Dedifferentiated amniotic fluid mesenchymal stem cell (primary cell): ENCODE measurements around the gene EIF4A3.
"Not testable (repeated sequence)": the region's sequence is repeated elsewhere in the genome, so short reads cannot be mapped to it uniquely, and the experiment has no call there.

Experiments
- DNase-seq: peaks from one replicate; pipeline ENCODE4 v3.0.0-alpha.2; 2016; ENCODE audit errors: extremely low spot score

Gene EIF4A3

DNA sequence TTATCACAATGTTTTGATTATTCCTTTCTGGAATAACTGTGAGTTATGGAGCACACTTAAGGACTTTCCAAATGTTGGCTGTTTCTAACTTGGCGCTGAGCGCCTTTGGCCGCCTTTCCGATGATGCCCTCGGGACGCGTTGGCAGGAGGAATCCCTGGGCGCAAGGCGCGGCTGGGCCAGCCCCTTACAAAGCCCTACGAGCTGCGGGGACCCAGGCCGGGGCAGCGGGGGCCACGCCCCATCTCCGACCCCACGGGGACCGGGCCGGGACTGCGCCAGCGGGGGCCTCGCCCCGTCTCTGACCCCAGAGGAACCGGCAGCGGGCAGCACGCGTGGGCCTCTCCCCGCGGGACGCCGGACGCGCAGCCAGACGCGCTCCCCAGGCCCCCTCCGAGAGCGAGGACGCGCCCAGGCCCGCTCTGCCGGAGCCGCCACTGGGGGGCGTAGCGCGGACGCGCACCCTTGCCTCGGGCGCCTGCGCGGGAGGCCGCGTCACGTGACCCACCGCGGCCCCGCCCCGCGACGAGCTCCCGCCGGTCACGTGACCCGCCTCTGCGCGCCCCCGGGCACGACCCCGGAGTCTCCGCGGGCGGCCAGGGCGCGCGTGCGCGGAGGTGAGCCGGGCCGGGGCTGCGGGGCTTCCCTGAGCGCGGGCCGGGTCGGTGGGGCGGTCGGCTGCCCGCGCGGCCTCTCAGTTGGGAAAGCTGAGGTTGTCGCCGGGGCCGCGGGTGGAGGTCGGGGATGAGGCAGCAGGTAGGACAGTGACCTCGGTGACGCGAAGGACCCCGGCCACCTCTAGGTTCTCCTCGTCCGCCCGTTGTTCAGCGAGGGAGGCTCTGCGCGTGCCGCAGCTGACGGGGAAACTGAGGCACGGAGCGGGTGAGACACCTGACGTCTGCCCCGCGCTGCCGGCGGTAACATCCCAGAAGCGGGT, 45.6 kb downstream of the EIF4A3 start, which contains the start of gene GAA:
GAA (plus strand) TSS at position 571 of the 935 bp plus-strand sequence. CDS start 3,006 bp downstream, outside the sequence.
- DNase-seq = peak; percentile 54

DNA sequence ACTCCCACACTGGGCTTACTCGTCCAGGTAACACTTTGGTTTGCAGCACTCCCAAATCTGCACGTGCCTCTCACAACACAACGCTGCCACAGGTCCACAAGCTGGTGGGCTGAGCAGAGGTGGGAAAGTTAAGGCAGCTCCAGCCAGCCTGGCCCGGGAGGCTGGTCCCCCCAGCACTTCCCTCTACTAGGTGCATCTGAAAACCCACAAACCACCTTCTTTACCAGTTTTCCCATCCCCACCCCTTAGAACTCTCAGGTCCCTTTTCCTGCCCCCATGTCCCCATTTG, 46.9 kb downstream of the EIF4A3 start:
- DNase-seq = no peak

DNA sequence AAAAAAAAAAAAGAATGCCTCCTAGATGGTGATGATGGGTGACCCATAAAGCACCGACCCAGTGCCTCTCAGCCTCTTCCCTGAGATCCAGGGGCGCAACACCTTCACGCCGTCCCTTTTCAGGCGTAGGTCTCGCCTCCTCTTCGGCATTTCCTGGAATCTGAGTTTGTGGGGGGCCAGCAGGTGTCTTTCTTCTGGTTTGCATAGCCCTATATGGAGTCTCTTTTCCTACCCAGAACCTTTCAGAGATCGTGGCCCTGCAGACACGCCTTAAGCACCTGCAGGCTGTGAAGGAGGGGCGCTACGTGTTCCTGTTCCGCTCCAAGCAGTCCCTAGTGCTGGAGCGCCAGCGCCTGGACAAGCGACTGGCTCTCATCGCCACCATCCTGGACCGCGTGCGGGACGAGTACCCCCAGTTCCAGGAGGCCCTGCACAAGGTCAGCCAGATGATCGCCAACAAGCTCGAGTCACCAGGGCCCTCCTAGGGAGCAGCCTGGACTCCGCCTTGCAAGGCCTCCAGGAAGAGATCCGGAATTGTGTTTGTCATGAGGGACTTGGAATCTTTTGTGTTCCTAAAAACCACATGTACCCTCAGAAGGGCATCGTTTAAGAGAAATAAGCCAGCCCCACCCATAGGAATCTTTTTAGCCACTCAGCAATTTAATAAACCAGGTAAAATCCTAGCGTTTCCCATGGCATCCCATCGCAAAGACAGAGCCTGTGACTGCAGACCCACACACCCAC, 47.5 kb downstream of the EIF4A3 start:
- no peak for DNase-seq

DNA sequence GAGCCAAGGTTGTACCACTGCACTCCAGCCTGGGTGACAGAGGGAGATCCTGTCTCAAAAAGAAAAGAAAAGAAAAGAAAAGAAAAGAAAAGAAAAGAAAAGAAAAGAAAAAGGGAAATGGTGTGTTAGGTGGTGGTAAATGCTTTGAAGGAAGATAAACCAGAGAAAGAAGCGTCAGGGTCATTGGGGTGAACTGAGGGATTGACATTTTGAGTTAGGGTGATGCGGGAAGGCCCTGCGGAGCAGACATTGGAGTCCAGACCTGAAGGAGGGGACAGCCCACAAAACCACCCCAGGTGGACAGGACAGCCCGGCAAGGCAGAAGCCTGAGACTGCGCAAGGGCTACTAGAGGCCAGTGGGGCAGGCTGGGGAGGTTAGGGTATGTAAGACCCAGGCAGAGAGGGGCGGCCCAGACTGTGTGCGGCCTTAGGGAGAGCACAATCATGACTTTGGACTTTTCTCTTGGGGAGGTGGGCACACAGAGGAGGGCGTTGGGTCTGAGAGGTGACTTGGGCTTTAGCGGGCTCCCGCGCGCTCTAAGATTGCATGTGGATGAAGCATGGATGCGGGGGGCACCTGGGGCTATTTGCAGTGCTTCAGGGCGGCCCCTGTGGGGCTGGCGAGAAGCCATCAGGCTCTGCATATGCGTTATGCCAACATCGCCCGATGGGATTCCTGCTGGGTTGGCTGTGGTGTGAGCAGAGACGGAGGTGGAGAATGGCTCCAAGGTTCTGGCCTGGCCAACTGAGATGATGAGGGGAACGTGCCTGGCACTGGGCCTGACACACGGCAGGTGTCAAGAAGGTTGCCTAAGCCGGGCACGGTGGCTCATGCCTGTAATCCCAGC, 48.9 kb downstream of the EIF4A3 start:
- no peak for DNase-seq

DNA sequence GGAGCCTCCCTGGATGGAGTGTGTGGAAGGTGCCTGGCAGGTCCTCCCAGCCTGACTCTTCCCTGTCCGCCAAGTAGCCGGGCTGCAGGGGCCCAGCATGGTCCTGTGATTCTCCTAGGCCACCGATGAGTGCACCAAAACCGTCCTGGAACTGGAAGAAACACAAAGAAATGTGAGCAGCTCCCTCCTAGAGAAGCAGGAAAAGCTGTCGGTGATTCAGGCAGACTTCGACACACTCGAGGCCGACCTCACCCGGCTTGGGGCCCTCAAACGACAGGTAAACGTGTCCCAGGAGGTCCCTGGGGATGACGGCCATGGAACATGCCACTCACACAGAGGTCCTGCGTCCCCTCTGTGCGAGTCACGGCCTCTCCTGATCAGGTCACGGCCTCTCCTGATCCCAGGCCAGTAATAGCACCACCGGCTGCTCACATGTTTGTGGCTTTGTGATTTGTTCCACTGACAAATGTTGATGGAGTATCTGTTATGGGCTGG, 49.8 kb downstream of the EIF4A3 start:
- DNase-seq = no peak

DNA sequence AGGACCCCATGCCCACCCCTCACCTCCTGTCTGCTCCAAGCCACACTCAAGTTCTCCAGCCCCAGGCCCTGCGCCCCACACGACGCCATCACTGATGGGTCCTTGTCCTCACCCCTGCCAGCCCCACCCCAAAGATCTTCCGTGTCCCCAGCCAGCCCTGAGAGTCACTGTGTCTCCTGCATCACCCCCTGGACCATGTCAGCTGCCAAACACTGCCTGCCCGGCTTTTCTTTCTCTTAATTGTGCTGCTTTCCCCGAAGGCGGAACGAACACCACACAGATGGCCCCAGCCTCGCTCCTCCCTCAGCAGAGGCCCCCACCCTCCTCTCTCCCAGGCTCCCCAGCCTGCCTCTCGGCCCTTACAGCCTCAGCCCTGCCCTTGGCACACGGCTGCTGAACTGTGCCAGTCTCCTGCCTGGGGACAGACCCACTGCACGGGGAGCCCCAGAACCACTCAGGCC, 50.3 kb downstream of the EIF4A3 start:
- no peak for DNase-seq

DNA sequence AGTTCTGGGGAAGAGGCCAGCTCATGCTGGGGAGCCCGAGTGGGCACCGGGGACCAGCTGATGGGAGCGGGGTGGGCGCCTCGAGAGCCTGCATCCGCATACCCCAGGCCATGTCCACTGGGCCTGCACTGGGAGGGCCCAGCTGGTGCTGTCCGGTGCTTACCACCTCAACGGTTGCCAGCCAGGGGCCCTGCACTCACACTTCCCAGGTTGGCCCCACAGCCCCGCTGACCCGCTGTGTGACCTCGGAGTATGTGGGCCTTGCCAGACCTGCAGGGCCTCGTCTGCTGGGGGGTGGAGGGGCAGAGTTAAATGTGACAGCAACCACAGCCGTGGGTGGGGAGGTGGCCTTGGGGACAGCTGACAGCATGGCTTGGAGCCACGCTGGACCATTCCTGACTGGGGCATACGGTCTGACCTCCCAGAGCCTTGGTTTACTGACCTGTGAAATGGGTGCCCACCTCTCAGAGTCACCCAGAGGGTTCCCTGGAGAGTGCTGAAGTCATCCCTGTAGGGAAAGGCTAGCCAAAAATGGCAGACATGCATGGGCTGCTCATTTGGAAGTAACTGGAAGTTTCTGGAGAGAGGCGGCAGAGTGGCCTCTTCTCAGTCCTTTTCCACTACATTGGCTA, 51.0 kb downstream of the EIF4A3 start:
- no peak for DNase-seq

DNA sequence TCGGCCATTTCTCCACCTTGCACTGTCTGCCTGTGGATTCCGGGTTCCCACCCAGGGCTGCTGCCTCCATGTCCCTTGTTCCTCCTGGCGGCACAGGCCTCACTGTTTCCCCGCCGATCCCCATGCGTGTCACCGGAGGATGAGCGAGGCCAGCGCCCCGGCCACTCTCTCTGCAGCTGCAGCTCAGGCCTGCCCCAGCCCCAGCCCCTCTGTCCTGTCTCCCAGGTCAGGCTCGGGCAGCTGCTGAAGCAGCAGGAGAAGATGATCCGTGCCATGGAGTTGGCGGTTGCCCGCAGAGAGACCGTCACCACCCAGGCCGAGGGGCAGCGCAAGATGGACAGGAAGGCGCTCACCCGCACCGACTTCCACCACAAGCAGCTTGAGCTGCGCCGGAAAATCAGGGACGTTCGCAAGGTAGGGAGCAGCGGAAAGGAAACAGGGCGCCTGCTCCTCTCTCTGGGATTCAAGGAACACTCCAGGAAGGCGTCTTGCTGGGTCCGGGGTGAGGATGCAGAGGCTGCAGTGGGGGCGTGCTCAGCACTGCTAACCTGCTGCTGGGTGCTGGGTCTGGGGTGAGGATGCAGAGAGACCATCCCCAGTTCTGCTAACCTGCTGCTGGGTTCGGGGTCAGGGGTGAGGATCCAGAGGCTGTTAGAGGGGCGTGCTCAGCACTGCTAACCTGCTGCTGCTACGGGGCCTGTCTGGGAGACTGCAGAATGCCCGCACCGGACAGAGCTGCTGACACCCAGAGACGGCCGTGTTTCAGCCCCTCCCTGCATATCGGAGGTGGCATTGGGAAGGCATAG, 51.7 kb downstream of the EIF4A3 start:
- DNase-seq = no peak

DNA sequence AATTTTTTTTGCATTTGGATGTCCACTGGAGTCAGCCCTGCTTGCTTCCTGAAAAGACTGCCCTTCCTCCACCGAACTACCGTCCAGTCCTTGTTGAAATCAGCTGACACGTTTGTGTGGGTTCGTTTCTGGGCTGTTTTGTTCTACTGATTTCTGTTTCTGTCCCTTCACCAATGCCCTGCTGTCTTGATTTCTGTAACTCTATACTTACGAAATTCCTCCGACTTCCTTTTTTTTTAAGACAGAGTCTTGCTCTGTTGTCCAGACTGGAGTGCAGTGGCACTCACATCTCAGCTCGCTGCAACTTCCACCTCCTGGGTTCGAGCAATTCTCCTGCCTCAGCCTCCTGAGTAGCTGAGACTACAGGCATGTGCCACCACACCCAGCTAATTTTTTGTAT, 54.0 kb downstream of the EIF4A3 start:
- DNase-seq = no peak

DNA sequence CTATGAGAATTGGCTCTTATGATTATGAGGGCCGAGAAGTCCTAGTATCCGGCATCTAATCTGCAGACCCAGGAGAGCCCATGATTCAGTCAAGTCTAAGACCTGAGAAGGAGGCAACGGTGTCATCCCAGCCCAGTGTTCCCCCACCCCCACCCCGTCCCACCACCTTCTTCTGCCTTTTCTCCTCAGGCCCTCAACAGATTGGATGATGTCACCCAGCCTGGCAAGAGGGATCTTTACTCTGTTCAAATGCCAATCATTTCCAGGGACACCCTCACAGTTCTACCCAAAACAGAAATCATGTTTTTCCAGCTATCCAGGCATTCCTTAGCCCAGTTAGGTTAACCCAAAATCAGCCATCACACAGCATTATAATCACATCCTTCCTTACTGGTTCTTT, 55.6 kb downstream of the EIF4A3 start:
- DNase-seq = no peak

DNA sequence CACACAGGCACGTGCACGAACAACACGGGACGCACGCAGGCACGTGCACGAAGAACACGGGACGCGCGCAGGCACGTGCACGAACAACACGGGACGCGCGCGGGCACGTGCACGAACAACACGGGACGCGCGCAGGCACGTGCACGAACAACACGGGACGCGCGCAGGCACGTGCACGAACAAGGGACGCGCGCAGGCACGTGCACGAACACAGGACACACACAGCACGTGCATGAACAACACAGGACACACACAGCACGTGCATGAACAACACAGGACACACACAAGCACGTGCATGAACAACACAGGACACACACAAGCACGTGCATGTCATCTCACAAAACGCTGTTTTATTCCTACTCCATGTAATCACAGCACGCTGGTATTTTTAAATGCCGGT, 56.8 kb downstream of the EIF4A3 start:
- not testable (repeated sequence) for DNase-seq

DNA sequence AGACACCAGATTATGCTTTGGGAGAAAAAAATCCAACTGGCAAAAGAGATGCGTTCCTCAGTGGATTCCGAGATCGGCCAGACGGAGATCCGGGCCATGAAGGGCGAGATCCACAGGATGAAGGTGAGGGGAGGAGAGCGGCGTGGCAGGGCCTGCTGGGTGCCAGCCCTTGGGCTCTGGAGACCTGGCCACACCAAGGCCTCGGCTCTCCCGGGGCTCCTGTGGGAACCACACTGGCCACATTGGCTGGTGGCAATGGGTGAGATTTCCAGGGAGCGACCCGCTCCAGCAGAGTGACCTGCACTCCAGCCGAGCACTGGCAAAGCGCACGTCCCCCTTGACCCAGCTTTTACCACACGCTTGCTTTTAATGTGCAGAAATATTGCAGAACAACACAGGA, 57.2 kb downstream of the EIF4A3 start:
- DNase-seq = no peak

DNA sequence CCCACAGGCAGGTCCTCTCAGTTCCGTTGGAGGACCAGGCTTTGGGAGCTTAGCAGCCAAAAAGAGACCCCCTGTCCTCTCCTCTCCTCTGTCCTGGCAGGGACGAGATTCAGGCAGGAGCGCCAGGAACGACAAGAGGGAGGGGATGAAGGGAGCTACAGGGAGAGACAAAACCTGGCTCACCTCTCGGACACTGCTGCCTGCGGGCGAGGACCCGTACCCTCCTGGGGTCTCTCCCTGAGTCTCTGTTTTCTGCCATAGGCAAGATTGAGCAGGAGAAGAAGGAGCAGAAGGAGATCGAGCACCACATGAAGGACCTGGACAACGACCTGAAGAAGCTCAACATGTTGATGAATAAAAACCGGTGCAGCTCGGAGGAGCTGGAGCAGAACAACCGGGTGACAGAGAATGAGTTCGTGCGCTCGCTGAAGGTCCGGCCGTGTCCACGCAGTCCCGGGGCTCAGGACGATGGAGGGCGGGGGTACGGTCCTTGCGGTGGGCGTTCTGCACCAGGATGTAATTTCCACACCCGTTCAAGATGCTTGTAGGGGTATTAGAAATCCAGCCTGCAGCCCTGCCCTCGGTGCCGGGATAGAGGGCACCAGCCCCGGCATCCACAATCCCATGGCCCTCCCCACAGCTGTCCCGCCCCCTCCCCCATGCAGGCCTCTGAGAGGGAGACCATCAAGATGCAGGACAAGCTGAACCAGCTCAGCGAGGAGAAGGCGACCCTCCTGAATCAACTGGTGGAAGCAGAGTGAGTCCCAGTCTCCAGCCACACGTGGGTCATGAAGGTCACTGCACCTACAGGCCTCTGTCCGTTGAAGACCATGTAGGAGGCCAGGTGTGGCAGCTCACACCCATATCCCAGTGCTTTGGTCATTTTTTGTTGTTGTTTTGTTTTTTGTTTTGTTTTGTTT, 59.3 kb downstream of the EIF4A3 start:
- DNase-seq = no peak

DNA sequence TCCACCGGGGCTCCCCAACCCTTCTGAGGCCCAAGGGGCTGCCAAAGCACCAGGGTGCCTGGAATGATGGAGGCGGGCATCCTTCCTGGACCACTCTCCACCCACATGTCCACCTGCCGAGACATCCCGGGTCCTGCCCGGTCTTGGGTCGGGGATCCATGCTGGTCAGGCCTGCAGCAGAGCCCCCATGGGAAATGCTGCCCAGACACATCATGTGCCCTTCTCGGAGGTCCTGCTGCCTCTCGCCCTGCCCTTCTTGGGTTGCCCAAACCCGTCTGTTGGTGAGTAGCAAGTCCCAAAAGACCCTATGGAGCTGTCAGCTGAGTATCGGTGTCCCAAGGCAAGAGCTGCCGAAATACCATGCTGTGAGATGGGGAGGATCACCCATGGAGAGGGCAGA, 60.3 kb downstream of the EIF4A3 start:
- no peak for DNase-seq

DNA sequence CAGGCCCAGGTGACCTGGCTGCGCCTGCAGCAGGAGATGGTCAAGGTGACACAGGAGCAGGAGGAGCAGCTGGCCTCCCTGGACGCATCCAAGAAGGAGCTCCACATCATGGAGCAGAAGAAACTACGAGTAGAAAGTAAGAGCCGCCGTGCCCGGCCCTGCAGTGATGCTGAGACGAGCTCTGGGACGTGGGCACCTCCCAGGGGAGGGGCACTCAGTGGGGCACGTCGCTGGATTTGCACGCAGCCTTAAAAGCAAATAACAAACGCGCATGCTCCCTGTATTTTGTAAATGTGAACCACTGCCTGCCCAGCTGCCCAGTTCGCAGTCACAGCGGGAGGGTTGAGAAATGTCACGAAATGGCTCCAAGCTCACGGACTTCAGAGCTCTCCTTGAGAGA, 60.8 kb downstream of the EIF4A3 start:
- DNase-seq = no peak

DNA sequence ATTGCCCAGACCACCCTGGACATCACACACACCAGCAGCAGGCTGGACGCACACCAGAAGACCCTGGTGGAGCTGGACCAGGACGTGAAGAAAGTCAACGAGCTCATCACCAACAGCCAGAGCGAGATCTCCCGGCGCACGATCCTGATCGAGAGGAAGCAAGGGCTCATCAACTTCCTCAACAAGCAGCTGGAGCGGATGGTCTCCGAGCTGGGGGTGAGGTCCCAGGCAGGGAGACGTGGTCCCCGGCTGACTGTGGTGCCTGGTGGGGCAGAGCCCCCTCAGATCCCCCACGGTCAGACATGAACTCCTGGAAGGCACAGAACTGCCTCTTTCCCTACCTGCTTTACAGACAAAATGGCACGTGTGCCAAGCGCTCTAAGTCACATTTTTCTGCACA, 62.2 kb downstream of the EIF4A3 start:
- no peak for DNase-seq
